ENCODE measurements around the gene MYH7B. TPM values are rescaled to one million over a fixed set of nuclear protein-coding genes. Genes with fewer than 3 reads are reported as not detected.

MYH7B gene
- polyA plus RNA-seq, 1 experiment, result 0.01 TPM

GRCh38 chr20:34995696-34996095, 40.0 kb downstream of the MYH7B start:
- no peak overlapping the region for H3K4me3 ChIP-seq (ENCODE audit: low read depth, low read length)
- CTCF ChIA-PET, result interaction anchor here (0.7 to 1.2 kb wide), 3 partner anchors 9 to 121 kb away, joined by 3 read pairs; no protein-coding TSS in a partner anchor
- POLR2A ChIA-PET, result no interaction called here
- H3K27me3 ChIP-seq (ENCODE audit: control insufficient read depth, insufficient read depth, low read length), result no peaks in the 10 kb centered on the region
- H3K36me3 ChIP-seq (ENCODE audit: control insufficient read depth, insufficient read depth, low read length), result peaks cover 27% of the 10 kb centered on the region
- DNase-seq (ENCODE audit: low read depth), result no peak
- TF ChIP-seq CTCF (IDR thresholded peaks at IDR 0.05; ENCODE audit: insufficient read depth, low read depth, low read length), result no peak

DNA sequence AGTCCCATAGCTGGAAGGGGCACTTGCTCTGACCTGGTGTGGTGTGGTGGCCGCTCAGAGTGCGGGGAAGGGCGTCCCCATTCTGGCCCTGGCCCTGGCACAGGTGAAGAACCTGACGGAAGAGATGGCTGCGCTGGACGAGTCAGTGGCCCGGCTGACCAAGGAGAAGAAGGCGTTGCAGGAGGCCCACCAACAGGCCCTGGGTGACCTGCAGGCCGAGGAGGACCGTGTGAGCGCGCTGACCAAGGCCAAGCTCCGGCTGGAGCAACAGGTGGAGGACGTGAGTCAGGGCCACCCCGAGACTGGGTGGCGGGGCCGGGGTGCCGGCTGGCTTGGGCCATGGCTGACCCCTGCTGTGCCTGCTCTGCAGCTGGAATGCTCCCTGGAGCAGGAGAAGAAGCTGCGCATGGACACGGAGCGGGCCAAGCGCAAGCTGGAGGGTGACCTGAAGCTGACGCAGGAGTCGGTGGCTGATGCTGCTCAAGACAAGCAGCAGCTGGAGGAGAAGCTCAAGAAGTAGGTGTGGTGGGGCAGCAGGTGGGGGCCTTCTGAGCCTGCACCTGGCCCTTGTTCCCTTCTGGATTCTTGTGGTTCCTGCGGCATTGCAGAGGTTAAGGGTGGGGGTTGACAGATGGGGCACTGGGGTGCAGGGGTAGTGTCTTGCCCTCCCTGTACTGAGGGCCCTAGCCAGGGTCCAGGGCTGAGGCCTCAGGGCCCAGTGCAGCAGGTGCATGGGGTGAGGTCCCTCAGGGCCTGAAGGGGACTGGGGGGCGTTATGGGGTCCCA, 40.8 kb downstream of the MYH7B start:
- Histone ChIP-seq H3K27me3 (ENCODE audit: control insufficient read depth, insufficient read depth, low read length) (no peaks in the 10 kb centered on the region), H3K36me3 (ENCODE audit: control insufficient read depth, insufficient read depth, low read length) (peaks cover 35% of the 10 kb centered on the region), H3K4me3 (ENCODE audit: low read depth, low read length) (no peak overlapping the region)
- ChIA-PET POLR2A (no interaction called here), CTCF (interaction anchor here (0.9 to 2.5 kb wide), 3 partner anchors 7 to 119 kb away, joined by 3 to 7 read pairs (median 3); no protein-coding TSS in a partner anchor)
- DNase-seq (ENCODE audit: low read depth), result no peak
- TF ChIP-seq CTCF (IDR thresholded peaks at IDR 0.05; ENCODE audit: insufficient read depth, low read depth, low read length), result no peak

DNA sequence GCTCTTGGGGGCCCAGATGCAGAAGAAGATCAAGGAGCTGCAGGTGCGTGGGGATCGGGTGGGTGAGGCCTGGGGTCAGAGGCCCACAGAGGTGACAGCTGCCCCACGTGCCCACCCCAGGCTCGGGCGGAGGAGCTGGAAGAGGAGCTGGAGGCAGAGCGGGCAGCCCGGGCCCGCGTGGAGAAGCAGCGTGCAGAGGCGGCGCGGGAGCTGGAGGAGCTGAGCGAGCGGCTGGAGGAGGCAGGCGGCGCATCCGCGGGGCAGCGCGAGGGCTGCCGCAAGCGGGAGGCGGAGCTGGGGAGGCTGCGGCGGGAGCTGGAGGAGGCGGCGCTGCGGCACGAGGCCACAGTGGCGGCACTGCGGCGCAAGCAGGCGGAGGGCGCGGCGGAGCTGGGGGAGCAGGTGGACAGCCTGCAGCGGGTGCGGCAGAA, 41.5 kb downstream of the MYH7B start:
- no peak for TF ChIP-seq CTCF (IDR thresholded peaks at IDR 0.05; ENCODE audit: insufficient read depth, low read depth, low read length)
- ChIA-PET CTCF (interaction anchor here (0.5 to 2.5 kb wide), 4 partner anchors 8 to 124 kb away, joined by 3 to 7 read pairs (median 3); partner anchors contain the start of gene GGT7), POLR2A (no interaction called here)
- DNase-seq (ENCODE audit: low read depth), result no peak
- no peaks in the 10 kb centered on the region for H3K27me3 ChIP-seq (ENCODE audit: control insufficient read depth, insufficient read depth, low read length)
- H3K4me3 ChIP-seq (ENCODE audit: low read depth, low read length), result no peak overlapping the region
- peaks cover 39% of the 10 kb centered on the region for H3K36me3 ChIP-seq (ENCODE audit: control insufficient read depth, insufficient read depth, low read length)

- CTCF ChIA-PET, result interaction anchor here (0.5 to 2.5 kb wide), 5 partner anchors 9 to 180 kb away, joined by 3 to 7 read pairs (median 3); partner anchors contain the start of gene GGT7
- DNase-seq (ENCODE audit: low read depth), result no peak
- Histone ChIP-seq H3K4me3 (ENCODE audit: low read depth, low read length) (no peak overlapping the region), H3K27me3 (ENCODE audit: control insufficient read depth, insufficient read depth, low read length) (no peaks in the 10 kb centered on the region), H3K36me3 (ENCODE audit: control insufficient read depth, insufficient read depth, low read length) (peaks cover 44% of the 10 kb centered on the region)
- POLR2A ChIA-PET, result no interaction called here
- TF ChIP-seq CTCF (IDR thresholded peaks at IDR 0.05; ENCODE audit: insufficient read depth, low read depth, low read length), result no peak
These were observed 42.1 kb downstream of the MYH7B start for GRCh38 chr20:34997774-34998173.

DNA sequence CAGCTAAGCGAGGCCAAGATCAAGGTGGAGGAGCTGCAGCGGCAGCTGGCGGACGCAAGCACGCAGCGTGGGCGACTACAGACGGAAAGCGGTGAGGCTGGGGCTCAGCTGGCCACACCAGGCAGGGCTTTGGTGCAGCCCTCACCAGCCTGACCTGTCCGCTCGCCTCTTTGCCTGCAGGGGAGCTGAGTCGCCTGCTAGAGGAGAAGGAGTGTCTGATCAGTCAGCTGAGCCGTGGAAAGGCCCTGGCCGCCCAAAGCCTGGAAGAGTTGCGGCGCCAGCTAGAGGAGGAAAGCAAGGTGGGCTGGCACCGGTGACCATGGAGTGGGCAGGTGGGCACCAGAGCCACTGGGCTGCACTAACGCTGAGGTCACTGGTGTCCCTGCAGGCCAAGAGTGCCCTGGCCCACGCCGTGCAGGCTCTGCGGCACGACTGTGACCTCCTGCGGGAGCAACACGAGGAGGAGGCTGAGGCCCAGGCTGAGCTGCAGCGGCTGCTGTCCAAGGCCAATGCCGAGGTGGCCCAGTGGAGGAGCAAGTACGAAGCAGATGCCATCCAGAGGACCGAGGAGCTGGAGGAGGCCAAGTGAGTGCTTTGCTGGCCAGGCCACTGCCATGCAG, 42.8 kb downstream of the MYH7B start:
- no peak for TF ChIP-seq CTCF (IDR thresholded peaks at IDR 0.05; ENCODE audit: insufficient read depth, low read depth, low read length)
- no peak overlapping the region for H3K4me3 ChIP-seq (ENCODE audit: low read depth, low read length)
- no peak for DNase-seq (ENCODE audit: low read depth)
- no peaks in the 10 kb centered on the region for H3K27me3 ChIP-seq (ENCODE audit: control insufficient read depth, insufficient read depth, low read length)
- ChIA-PET CTCF (interaction anchor here (0.9 to 3.7 kb wide), 6 partner anchors 9 to 181 kb away, joined by 3 to 17 read pairs (median 3); partner anchors contain the start of gene GGT7), POLR2A (no interaction called here)
- peaks cover 50% of the 10 kb centered on the region for H3K36me3 ChIP-seq (ENCODE audit: control insufficient read depth, insufficient read depth, low read length)
